Measurements from ENCODE around the gene STARD10. TPM values are rescaled to one million over a fixed set of nuclear protein-coding genes. Genes with fewer than 3 reads are reported as not detected.

STARD10 gene
- total and polyA plus RNA-seq, 9 donors = 36.8 to 56.1 (median 45.8) TPM

DNA sequence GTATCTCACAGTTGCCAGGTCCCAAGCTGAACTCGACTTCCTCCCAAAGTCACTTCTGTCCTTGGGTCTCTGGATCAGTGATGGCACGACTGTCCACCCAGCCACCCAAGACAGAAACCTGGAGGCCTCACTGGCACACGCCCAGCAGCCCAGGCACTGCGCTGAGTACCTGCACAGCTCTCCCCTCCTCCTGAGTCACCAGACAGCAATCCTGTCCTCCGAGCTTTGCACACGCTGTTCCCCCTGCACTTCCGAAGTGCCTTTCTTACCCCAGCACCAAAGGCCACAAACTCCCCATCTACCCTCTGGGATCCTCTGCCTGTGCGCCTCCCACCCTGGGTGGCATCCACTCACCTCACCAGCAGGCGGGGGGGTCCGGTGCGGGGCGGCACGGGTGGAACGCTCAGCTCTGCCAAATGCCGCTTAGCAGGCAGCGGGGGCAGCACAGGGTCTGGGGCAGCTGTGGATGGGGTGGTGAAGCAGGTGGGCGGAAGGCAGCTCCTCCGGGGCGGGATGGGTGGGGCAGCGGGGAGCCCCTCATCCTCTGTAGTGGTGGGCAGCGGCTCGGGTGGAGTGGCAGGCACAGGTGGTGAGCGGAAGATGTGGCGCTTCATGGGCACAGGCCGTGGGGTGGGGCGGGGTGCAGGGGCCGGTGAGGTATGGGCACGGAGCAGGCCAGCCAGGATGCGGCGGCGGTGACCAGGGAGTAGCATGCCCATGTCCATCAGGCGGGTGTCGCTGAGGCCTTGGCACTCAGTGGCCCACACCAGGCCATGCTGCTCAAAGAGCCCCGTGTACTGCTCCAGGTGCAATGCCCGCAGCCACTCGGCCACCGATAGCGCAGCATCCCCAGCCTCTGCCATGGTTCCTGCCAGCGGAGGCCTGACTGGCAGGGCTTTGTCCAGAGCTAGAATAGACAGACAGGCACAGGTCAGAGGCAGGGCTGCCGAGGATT, 67.3 kb downstream of the STARD10 start:
- Histone ChIP-seq H3K4me3 (no peak overlapping the region), H3K36me3 (no peaks in the 10 kb centered on the region), H3K4me1 (ENCODE audit: insufficient read depth) (peaks cover 3% of the 10 kb centered on the region), H3K27me3 (no peaks in the 10 kb centered on the region), H3K9me3 (no peaks in the 10 kb centered on the region), H3K27ac (no peak overlapping the region)
- WGBS, 3 donors = 91 to 95% (median 92%) methylated on average over 37 to 40 of the region's 40 CpGs
- no peak for TF ChIP-seq EP300 (IDR thresholded peaks at IDR 0.05)
- intact Hi-C loops (cut with DNase I) = loop anchor here in 3 of 4 donors (5.0 to 10.0 kb wide), 6 partner anchors 66 to 518 kb away; partner anchors contain the start of gene STARD10 (in 1 of the 3)
- DNase-seq = no peak

DNA sequence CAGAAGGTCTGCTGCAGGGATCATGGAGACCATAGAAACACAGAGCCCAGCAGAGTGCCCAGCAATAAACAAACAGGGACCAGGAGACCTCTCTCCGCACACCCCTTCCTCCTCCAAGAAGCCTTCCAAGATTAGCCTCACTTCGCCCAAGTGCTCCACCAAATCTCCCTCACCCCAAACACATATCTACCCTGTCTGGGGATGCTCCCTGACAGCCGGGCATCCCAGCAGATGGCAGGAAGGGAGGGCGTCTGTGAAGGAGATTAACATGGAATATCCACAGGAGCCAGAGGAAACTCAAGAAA, 68.2 kb downstream of the STARD10 start:
- WGBS, 3 donors = 78 to 83% (median 80%) methylated on average over 4 of the region's 4 CpGs
- intact Hi-C loops (cut with DNase I) = loop anchor here in 3 of 4 donors (5.0 to 10.0 kb wide), 6 partner anchors 67 to 519 kb away; partner anchors contain the start of gene STARD10 (in 1 of the 3)
- Histone ChIP-seq H3K4me3 (no peak overlapping the region), H3K27me3 (no peaks in the 10 kb centered on the region), H3K4me1 (ENCODE audit: insufficient read depth) (peaks cover 8% of the 10 kb centered on the region), H3K27ac (no peak overlapping the region), H3K9me3 (no peaks in the 10 kb centered on the region), H3K36me3 (no peaks in the 10 kb centered on the region)
- DNase-seq = no peak
- no peak for TF ChIP-seq EP300 (IDR thresholded peaks at IDR 0.05)
- TF ChIP-seq, protein P1, sequence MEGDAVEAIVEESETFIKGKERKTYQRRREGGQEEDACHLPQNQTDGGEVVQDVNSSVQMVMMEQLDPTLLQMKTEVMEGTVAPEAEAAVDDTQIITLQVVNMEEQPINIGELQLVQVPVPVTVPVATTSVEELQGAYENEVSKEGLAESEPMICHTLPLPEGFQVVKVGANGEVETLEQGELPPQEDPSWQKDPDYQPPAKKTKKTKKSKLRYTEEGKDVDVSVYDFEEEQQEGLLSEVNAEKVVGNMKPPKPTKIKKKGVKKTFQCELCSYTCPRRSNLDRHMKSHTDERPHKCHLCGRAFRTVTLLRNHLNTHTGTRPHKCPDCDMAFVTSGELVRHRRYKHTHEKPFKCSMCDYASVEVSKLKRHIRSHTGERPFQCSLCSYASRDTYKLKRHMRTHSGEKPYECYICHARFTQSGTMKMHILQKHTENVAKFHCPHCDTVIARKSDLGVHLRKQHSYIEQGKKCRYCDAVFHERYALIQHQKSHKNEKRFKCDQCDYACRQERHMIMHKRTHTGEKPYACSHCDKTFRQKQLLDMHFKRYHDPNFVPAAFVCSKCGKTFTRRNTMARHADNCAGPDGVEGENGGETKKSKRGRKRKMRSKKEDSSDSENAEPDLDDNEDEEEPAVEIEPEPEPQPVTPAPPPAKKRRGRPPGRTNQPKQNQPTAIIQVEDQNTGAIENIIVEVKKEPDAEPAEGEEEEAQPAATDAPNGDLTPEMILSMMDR (IDR thresholded peaks at IDR 0.05) = no peak
- TF ChIP-seq POLR2A (IDR thresholded peaks at IDR 0.05) = no peak

GRCh38 chr11:72724851-72725723, 68.8 kb downstream of the STARD10 start:
- peak; percentile 72 to 87 (median 82) for DNase-seq

GRCh38 chr11:72724021-72724551, 69.8 kb downstream of the STARD10 start:
- 92 to 95% (median 92%) methylated on average over 5 of the region's 5 CpGs for WGBS, 3 donors
- Histone ChIP-seq H3K4me3 (no peak overlapping the region), H3K4me1 (ENCODE audit: insufficient read depth) (peaks cover 20% of the 10 kb centered on the region), H3K27ac (no peak overlapping the region), H3K9me3 (no peaks in the 10 kb centered on the region), H3K36me3 (no peaks in the 10 kb centered on the region), H3K27me3 (no peaks in the 10 kb centered on the region)
- intact Hi-C loops (cut with DNase I) = loop anchor here (5.0 to 10.0 kb wide), 4 partner anchors 68 to 521 kb away; partner anchors contain the start of gene STARD10 (in 2 of the 4)
- DNase-seq = no peak
- TF ChIP-seq EP300 (IDR thresholded peaks at IDR 0.05) (no peak), POLR2A (IDR thresholded peaks at IDR 0.05) (no peak)
- TF ChIP-seq, protein P1 (IDR thresholded peaks at IDR 0.05) = no peak

More at GRCh38 chr11:72724851-72725723, 68.8 kb downstream of the STARD10 start:
- no peaks in the 10 kb centered on the region for H3K27me3 ChIP-seq
- TF ChIP-seq, protein P1 (IDR thresholded peaks at IDR 0.05) = peak; percentile 76 to 86 (median 83)
- TF ChIP-seq POLR2A (IDR thresholded peaks at IDR 0.05) (no peak), EP300 (IDR thresholded peaks at IDR 0.05) (no peak)
- intact Hi-C loops (cut with DNase I) = loop anchor here (5.0 to 10.0 kb wide), 6 partner anchors 67 to 520 kb away; partner anchors contain the start of gene STARD10 (in 3 of the 4)
- no peaks in the 10 kb centered on the region for H3K9me3 ChIP-seq
- H3K36me3 ChIP-seq = no peaks in the 10 kb centered on the region
- no peak overlapping the region for H3K4me3 ChIP-seq
- peaks cover 12% of the 10 kb centered on the region for H3K4me1 ChIP-seq (ENCODE audit: insufficient read depth)
- no peak overlapping the region for H3K27ac ChIP-seq
- 51 to 54% (median 53%) methylated on average over 9 of the region's 9 CpGs for WGBS, 3 donors
